Measurements from ENCODE around the gene TBX10.

The TBX10 gene

DNA sequence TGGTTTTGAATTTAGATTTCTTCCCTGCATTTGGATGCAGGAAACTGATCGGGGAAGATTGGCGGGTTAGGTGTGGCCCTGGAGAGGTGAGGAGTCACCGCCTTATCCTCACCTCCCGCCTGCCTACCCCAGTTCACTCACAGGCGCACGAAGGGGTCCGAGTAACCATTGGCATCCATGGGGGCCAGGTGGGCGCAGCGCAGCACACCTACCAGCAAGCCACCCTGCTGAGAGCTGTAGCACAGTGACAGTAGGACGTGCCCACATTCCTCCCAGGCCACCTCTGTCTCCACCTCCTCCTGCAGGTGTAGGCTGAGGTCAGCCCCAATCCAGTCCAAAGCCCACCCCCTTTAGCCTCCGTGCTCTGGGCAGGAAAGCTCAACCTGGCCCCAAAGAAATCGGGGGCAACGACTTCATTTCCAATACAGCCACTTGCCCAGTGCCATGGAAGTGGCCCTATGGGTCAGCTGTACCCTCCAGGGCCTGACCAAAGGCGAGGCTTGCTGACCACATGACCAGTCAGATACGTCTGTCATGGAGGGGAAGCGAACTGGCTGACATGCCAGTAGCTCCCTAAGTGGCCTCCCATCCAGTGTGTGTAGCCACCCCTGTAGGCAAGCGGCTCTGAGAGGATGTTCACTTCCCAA, 26.1 kb downstream of the TBX10 start:
- H3K27me3 ChIP-seq (ENCODE audit: insufficient read depth, low read length) = peaks cover 3% of the 10 kb centered on the region
- no peak overlapping the region for H3K27ac ChIP-seq (ENCODE audit: low read depth, low read length)
- no peak overlapping the region for H3K14ac ChIP-seq (ENCODE audit: low read length)
- no peak overlapping the region for H3K4me3 ChIP-seq (ENCODE audit: low read depth, low read length)
- peaks cover 4% of the 10 kb centered on the region for H3K79me1 ChIP-seq (ENCODE audit: low read length)
- no peak overlapping the region for H2BK5ac ChIP-seq (ENCODE audit: low read depth, low read length, poor library complexity)
- no peak overlapping the region for H4K91ac ChIP-seq (ENCODE audit: low read depth, low read length)
- no peak overlapping the region for H2AK5ac ChIP-seq (ENCODE audit: low read length)
- H3K18ac ChIP-seq (ENCODE audit: low read length) = no peak overlapping the region
- peaks cover 4% of the 10 kb centered on the region for H3K9me3 ChIP-seq (ENCODE audit: insufficient read depth, low read depth, low read length)
- no peak overlapping the region for H2BK120ac ChIP-seq (ENCODE audit: insufficient read depth, low read length, poor library complexity)
- H3K9ac ChIP-seq (ENCODE audit: low read length) = no peak overlapping the region
- H3K4me1 ChIP-seq (ENCODE audit: control insufficient read depth in 1 of 2, insufficient read depth in 2 of 2, low read length in 2 of 2) = peaks cover 10 to 11% of the 10 kb centered on the region in 2 experiments
- DNase-seq = no peak
- no peak overlapping the region for H4K8ac ChIP-seq (ENCODE audit: low read depth, low read length)
- no peaks in the 10 kb centered on the region for H3K79me2 ChIP-seq (ENCODE audit: control insufficient read depth, insufficient read depth, low read length, poor library complexity)
- H3K36me3 ChIP-seq (ENCODE audit: control insufficient read depth in 1 of 2, insufficient read depth in 2 of 2, low read length in 2 of 2) = peaks cover 40 to 44% of the 10 kb centered on the region in 2 experiments
- no CpG with 5 or more reads among the region's 17 CpGs for WGBS (ENCODE audit: extremely low coverage, insufficient coverage, insufficient read length)
- H3K23ac ChIP-seq (ENCODE audit: low read length) = no peak overlapping the region
- H2BK12ac ChIP-seq (ENCODE audit: low read length) = no peak overlapping the region
- H2AFZ ChIP-seq (ENCODE audit: insufficient read depth, low read length, poor library complexity) = no peak overlapping the region
- no peak overlapping the region for H3K4ac ChIP-seq (ENCODE audit: low read depth, low read length)
- no peak overlapping the region for H4K12ac ChIP-seq (ENCODE audit: low read depth, low read length)
- H3K4me2 ChIP-seq (ENCODE audit: low read length) = peak overlapping the region; percentile 59

DNA sequence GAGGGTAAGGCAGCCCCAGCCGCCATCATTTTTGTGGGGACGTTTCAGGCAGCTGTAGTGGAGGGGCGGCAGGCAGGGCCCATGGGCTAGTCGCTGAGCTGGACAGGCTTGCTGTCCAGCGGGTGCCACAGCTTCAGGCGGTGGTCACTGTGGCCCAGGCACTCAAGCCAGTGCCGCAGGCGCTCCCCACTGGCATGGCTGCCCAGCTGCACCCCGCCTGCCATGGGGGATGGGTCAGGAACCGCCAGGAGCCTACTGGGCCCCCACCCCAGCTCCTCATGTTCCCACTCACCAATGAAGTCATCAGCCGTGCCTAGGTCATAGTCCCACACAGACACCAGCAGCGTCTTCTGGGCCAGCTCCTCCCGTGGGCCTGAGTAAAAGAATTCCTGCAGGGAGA, 26.8 kb downstream of the TBX10 start:
- WGBS (ENCODE audit: extremely low coverage, insufficient coverage, insufficient read length) = no CpG with 5 or more reads among the region's 13 CpGs
- Histone ChIP-seq H3K9ac (ENCODE audit: low read length) (no peak overlapping the region), H2AFZ (ENCODE audit: insufficient read depth, low read length, poor library complexity) (no peak overlapping the region), H3K79me2 (ENCODE audit: control insufficient read depth, insufficient read depth, low read length, poor library complexity) (no peaks in the 10 kb centered on the region), H3K27me3 (ENCODE audit: insufficient read depth, low read length) (peaks cover 3% of the 10 kb centered on the region), H3K9me3 (ENCODE audit: insufficient read depth, low read depth, low read length) (peaks cover 4% of the 10 kb centered on the region), H3K18ac (ENCODE audit: low read length) (no peak overlapping the region), H3K4ac (ENCODE audit: low read depth, low read length) (no peak overlapping the region), H3K14ac (ENCODE audit: low read length) (no peak overlapping the region), H3K4me3 (ENCODE audit: low read depth, low read length) (no peak overlapping the region), H2AK5ac (ENCODE audit: low read length) (no peak overlapping the region), H3K4me1 (ENCODE audit: control insufficient read depth in 1 of 2, insufficient read depth in 2 of 2, low read length in 2 of 2) (peaks cover 10 to 11% of the 10 kb centered on the region in 2 experiments), H3K36me3 (ENCODE audit: control insufficient read depth in 1 of 2, insufficient read depth in 2 of 2, low read length in 2 of 2) (peaks cover 43 to 46% of the 10 kb centered on the region in 2 experiments), H3K79me1 (ENCODE audit: low read length) (peaks cover 4% of the 10 kb centered on the region), H3K4me2 (ENCODE audit: low read length) (no peak overlapping the region), H2BK120ac (ENCODE audit: insufficient read depth, low read length, poor library complexity) (no peak overlapping the region), H2BK5ac (ENCODE audit: low read depth, low read length, poor library complexity) (no peak overlapping the region), H3K23ac (ENCODE audit: low read length) (no peak overlapping the region), H4K8ac (ENCODE audit: low read depth, low read length) (no peak overlapping the region), H4K91ac (ENCODE audit: low read depth, low read length) (no peak overlapping the region), H2BK12ac (ENCODE audit: low read length) (no peak overlapping the region), H3K27ac (ENCODE audit: low read depth, low read length) (no peak overlapping the region), H4K12ac (ENCODE audit: low read depth, low read length) (no peak overlapping the region)
- no peak for DNase-seq

DNA sequence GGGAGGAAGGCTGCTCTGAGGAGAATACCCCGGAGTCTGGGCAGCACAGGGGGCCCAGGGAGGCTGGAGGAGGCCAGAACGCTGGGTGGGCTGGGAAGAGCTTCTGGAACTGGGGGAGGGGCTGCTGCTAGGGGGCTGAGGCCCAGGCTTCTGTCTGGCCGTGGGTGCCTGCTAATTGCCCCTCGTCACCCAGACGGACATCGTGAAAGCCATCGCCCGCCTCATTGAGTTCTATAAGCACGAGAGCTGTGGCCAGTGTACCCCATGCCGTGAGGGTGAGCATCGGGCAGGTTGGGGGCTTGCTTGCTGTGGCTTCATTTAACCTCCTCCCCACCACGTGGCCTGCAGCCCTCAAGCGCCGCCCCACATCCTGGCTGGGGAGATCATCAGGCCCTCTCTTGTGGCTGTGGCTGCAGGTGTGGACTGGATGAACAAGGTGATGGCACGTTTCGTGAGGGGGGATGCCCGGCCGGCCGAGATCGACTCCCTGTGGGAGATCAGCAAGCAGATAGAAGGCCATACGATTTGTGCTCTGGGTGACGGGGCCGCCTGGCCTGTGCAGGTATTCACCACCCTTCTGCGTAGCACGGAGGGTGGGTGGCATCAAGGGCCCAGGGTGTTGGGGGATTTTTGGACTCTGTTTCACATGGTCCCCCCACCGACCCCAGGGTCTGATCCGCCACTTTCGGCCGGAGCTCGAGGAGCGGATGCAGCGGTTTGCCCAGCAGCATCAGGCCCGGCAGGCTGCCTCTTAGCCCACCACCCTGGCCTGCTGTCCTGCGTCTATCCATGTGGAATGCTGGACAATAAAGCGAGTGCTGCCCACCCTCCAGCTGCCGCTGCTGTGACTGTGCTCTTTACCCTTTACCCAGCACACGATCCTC, 27.6 kb downstream of the TBX10 start:
- Histone ChIP-seq H3K4me1 (ENCODE audit: control insufficient read depth in 1 of 2, insufficient read depth in 2 of 2, low read length in 2 of 2) (peaks cover 15 to 16% of the 10 kb centered on the region in 2 experiments), H3K4ac (ENCODE audit: low read depth, low read length) (no peak overlapping the region), H2AK5ac (ENCODE audit: low read length) (no peak overlapping the region), H3K36me3 (ENCODE audit: control insufficient read depth in 1 of 2, insufficient read depth in 2 of 2, low read length in 2 of 2) (peaks cover 43 to 46% of the 10 kb centered on the region in 2 experiments), H2AFZ (ENCODE audit: insufficient read depth, low read length, poor library complexity) (no peak overlapping the region), H3K18ac (ENCODE audit: low read length) (no peak overlapping the region), H4K12ac (ENCODE audit: low read depth, low read length) (no peak overlapping the region), H2BK5ac (ENCODE audit: low read depth, low read length, poor library complexity) (no peak overlapping the region), H4K91ac (ENCODE audit: low read depth, low read length) (no peak overlapping the region), H3K27ac (ENCODE audit: low read depth, low read length) (no peak overlapping the region), H3K79me2 (ENCODE audit: control insufficient read depth, insufficient read depth, low read length, poor library complexity) (peaks cover 1% of the 10 kb centered on the region), H3K9me3 (ENCODE audit: insufficient read depth, low read depth, low read length) (peaks cover 4% of the 10 kb centered on the region), H3K4me2 (ENCODE audit: low read length) (no peak overlapping the region), H3K27me3 (ENCODE audit: insufficient read depth, low read length) (peaks cover 3% of the 10 kb centered on the region), H3K4me3 (ENCODE audit: low read depth, low read length) (no peak overlapping the region), H3K79me1 (ENCODE audit: low read length) (peaks cover 5% of the 10 kb centered on the region), H3K9ac (ENCODE audit: low read length) (no peak overlapping the region), H2BK120ac (ENCODE audit: insufficient read depth, low read length, poor library complexity) (no peak overlapping the region), H3K23ac (ENCODE audit: low read length) (no peak overlapping the region), H4K8ac (ENCODE audit: low read depth, low read length) (no peak overlapping the region), H3K14ac (ENCODE audit: low read length) (no peak overlapping the region), H2BK12ac (ENCODE audit: low read length) (no peak overlapping the region)
- no CpG with 5 or more reads among the region's 37 CpGs for WGBS (ENCODE audit: extremely low coverage, insufficient coverage, insufficient read length)
- DNase-seq = no peak

DNA sequence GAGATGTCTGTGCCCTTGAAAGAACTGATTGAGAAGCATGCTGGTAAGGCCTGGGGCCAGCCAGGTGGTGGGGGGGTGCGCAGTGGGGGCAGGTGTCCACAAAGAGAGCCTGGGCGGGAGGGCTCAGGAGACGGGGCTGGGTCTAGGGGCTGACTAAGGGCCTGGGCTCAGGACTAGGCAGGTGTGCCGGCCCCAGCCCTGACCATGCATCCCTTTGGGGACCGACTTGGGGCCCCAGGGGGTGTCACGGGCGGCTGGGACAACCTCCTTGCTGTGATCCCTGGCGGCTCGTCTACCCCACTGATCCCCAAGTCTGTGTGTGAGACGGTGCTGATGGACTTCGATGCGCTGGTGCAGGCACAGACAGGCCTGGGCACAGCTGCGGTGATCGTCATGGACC, 28.4 kb downstream of the TBX10 start:
- WGBS (ENCODE audit: extremely low coverage, insufficient coverage, insufficient read length) = no CpG with 5 or more reads among the region's 14 CpGs
- no peak overlapping the region for H2AFZ ChIP-seq (ENCODE audit: insufficient read depth, low read length, poor library complexity)
- no peak overlapping the region for H3K4me3 ChIP-seq (ENCODE audit: low read depth, low read length)
- H4K91ac ChIP-seq (ENCODE audit: low read depth, low read length) = no peak overlapping the region
- no peak overlapping the region for H3K9ac ChIP-seq (ENCODE audit: low read length)
- no peak for DNase-seq
- peaks cover 6% of the 10 kb centered on the region for H3K9me3 ChIP-seq (ENCODE audit: insufficient read depth, low read depth, low read length)
- H3K14ac ChIP-seq (ENCODE audit: low read length) = no peak overlapping the region
- H3K27me3 ChIP-seq (ENCODE audit: insufficient read depth, low read length) = no peaks in the 10 kb centered on the region
- peaks cover 9% of the 10 kb centered on the region for H3K79me1 ChIP-seq (ENCODE audit: low read length)
- peaks cover 3% of the 10 kb centered on the region for H3K79me2 ChIP-seq (ENCODE audit: control insufficient read depth, insufficient read depth, low read length, poor library complexity)
- H3K4ac ChIP-seq (ENCODE audit: low read depth, low read length) = no peak overlapping the region
- H4K12ac ChIP-seq (ENCODE audit: low read depth, low read length) = no peak overlapping the region
- no peak overlapping the region for H2BK12ac ChIP-seq (ENCODE audit: low read length)
- H3K4me2 ChIP-seq (ENCODE audit: low read length) = no peak overlapping the region
- H3K36me3 ChIP-seq (ENCODE audit: control insufficient read depth in 1 of 2, insufficient read depth in 2 of 2, low read length in 2 of 2) = peaks cover 43 to 46% of the 10 kb centered on the region in 2 experiments
- H3K27ac ChIP-seq (ENCODE audit: low read depth, low read length) = no peak overlapping the region
- H3K18ac ChIP-seq (ENCODE audit: low read length) = no peak overlapping the region
- no peak overlapping the region for H2BK120ac ChIP-seq (ENCODE audit: insufficient read depth, low read length, poor library complexity)
- H3K4me1 ChIP-seq (ENCODE audit: control insufficient read depth in 1 of 2, insufficient read depth in 2 of 2, low read length in 2 of 2) = peaks cover 17 to 19% of the 10 kb centered on the region in 2 experiments
- no peak overlapping the region for H4K8ac ChIP-seq (ENCODE audit: low read depth, low read length)
- no peak overlapping the region for H3K23ac ChIP-seq (ENCODE audit: low read length)
- no peak overlapping the region for H2AK5ac ChIP-seq (ENCODE audit: low read length)
- H2BK5ac ChIP-seq (ENCODE audit: low read depth, low read length, poor library complexity) = no peak overlapping the region
